Hematopoietic multipotent progenitor cell (in vitro differentiated cells): ENCODE measurements around the gene MMP25. TPM values are rescaled to one million over a fixed set of nuclear protein-coding genes. Genes with fewer than 3 reads are reported as not detected.
"Not testable (repeated sequence)": the region's sequence is repeated elsewhere in the genome, so short reads cannot be mapped to it uniquely, and the experiment has no call there.

Source experiments
- DNase-seq, 3 donors: peaks; one replicate each; pipeline ENCODE4 v3.0.0-alpha.2; 2011 to 2015; ENCODE audit warnings: low read depth in 2 of 3, low spot score in 2 of 3
- total RNA-seq: library from RNA; depleted of rRNA; stranded (reverse); fragments of >200 nt; gene quantifications from one replicate; pipeline ENCODE4 v1.2.3, GENCODE V29; 2012

MMP25 gene
- total RNA-seq, 1 donor, result 0.27 TPM

GRCh38 chr16:3053330-3053710 lies 7.0 kb downstream of the MMP25 start:
- DNase-seq, result not testable (repeated sequence)

- DNase-seq, result peak in 2 of 3 donors; percentile 47 to 69
Observed at GRCh38 chr16:3054965-3055733, 8.8 kb downstream of the MMP25 start.

GRCh38 chr16:3055734-3056115 lies 9.4 kb downstream of the MMP25 start:
- not testable (repeated sequence) for DNase-seq

- no peak for DNase-seq
Observed at GRCh38 chr16:3056336-3057180, 10.2 kb downstream of the MMP25 start.

GRCh38 chr16:3057181-3058138 lies 11.1 kb downstream of the MMP25 start:
- DNase-seq, result no peak

- DNase-seq, result peak in 2 of 3 donors; percentile 52 to 63
Observed at GRCh38 chr16:3058139-3059030, 12.0 kb downstream of the MMP25 start.

- peak; percentile 82 to 86 (median 85) for DNase-seq
Observed at GRCh38 chr16:3059041-3059722, 12.8 kb downstream of the MMP25 start.

- DNase-seq, result no peak
Observed at GRCh38 chr16:3059723-3060242, 13.4 kb downstream of the MMP25 start.

GRCh38 chr16:3060339-3061127 lies 14.2 kb downstream of the MMP25 start:
- DNase-seq, result no peak

- no peak for DNase-seq
Observed at GRCh38 chr16:3062553-3062952, 16.2 kb downstream of the MMP25 start.

GRCh38 chr16:3063625-3064386 lies 17.4 kb downstream of the MMP25 start:
- DNase-seq, result no peak

- peak in 1 of 3 donors; percentile 53 for DNase-seq
Observed at GRCh38 chr16:3065069-3065741, 18.8 kb downstream of the MMP25 start, which contains the start of gene IL32. Gene IL32 (plus strand): TSS chr16:3065640. CDS start chr16:3065812, 172 bp downstream.

GRCh38 chr16:3065742-3066439 lies 19.5 kb downstream of the MMP25 start:
- DNase-seq, result no peak

- DNase-seq, result no peak
Observed at GRCh38 chr16:3066440-3066748, 20.0 kb downstream of the MMP25 start.

- no peak for DNase-seq
Observed at GRCh38 chr16:3068487-3068886, 22.1 kb downstream of the MMP25 start.

- not testable (repeated sequence) for DNase-seq
Observed at GRCh38 chr16:3069146-3069545, 22.8 kb downstream of the MMP25 start.
